Pons (tissue), 1 donor: ENCODE data around the gene E2F1.
"Not testable (repeated sequence)": the region's sequence is repeated elsewhere in the genome, so short reads cannot be mapped to it uniquely, and the experiment has no call there.

Source experiments
- DNase-seq: peaks from one replicate; pipeline ENCODE4 v3.0.0-alpha.2; 2016; ENCODE audit warnings: low spot score

The E2F1 gene

GRCh38 chr20:33644313-33645071 is 41.7 kb downstream of the E2F1 start:
- DNase-seq: no peak

GRCh38 chr20:33640287-33640686 is 45.9 kb downstream of the E2F1 start:
- DNase-seq: no peak

- no peak for DNase-seq
These were observed 49.4 kb downstream of the E2F1 start for GRCh38 chr20:33636776-33637175.

- no peak for DNase-seq
These were observed 50.8 kb downstream of the E2F1 start for GRCh38 chr20:33635341-33635740.

- DNase-seq: not testable (repeated sequence)
These were observed 54.3 kb downstream of the E2F1 start for GRCh38 chr20:33631910-33632309.

GRCh38 chr20:33630507-33630906 is 55.7 kb downstream of the E2F1 start:
- DNase-seq: no peak

GRCh38 chr20:33629979-33630378 is 56.2 kb downstream of the E2F1 start:
- no peak for DNase-seq

- DNase-seq: no peak
These were observed 56.7 kb downstream of the E2F1 start for GRCh38 chr20:33629533-33629932.

- no peak for DNase-seq
These were observed 58.5 kb downstream of the E2F1 start for GRCh38 chr20:33627577-33628216.

GRCh38 chr20:33626190-33626589 is 60.0 kb downstream of the E2F1 start:
- DNase-seq: no peak
